HG02885 (cell line): ENCODE results near the gene HBA2.
"Not testable (repeated sequence)": the region's sequence is repeated elsewhere in the genome, so short reads cannot be mapped to it uniquely, and the experiment has no call there.

Source experiments
- ATAC-seq: cut with Tn5 transposase; IDR thresholded peaks from one replicate; pipeline ENCODE4 v1.9.1; 2021; ENCODE audit warnings: mild to moderate bottlenecking; ENCODE audit not compliant: unreplicated experiment, poor library complexity

Gene HBA2

GRCh38 chr16:189604-190186 lies 17.0 kb downstream of the HBA2 start:
- no peak for ATAC-seq

- ATAC-seq, result no peak
Observed at GRCh38 chr16:191831-192230, 19.2 kb downstream of the HBA2 start.

GRCh38 chr16:192686-193085 lies 20.0 kb downstream of the HBA2 start:
- no peak for ATAC-seq

GRCh38 chr16:193441-193840 lies 20.8 kb downstream of the HBA2 start:
- no peak for ATAC-seq

GRCh38 chr16:194516-194915 lies 21.8 kb downstream of the HBA2 start:
- no peak for ATAC-seq

GRCh38 chr16:200388-200787 lies 27.7 kb downstream of the HBA2 start:
- no peak for ATAC-seq

GRCh38 chr16:203246-203645 lies 30.6 kb downstream of the HBA2 start:
- ATAC-seq, result no peak

- not testable (repeated sequence) for ATAC-seq
Observed at GRCh38 chr16:204046-204445, 31.4 kb downstream of the HBA2 start.

GRCh38 chr16:209359-209758 lies 36.7 kb downstream of the HBA2 start:
- ATAC-seq, result not testable (repeated sequence)

GRCh38 chr16:211631-212180 lies 39.0 kb downstream of the HBA2 start:
- ATAC-seq, result not testable (repeated sequence)

GRCh38 chr16:212999-213398 lies 40.3 kb downstream of the HBA2 start:
- ATAC-seq, result no peak

- no peak for ATAC-seq
Observed at GRCh38 chr16:220021-220420, 47.3 kb downstream of the HBA2 start.
